HepG2 (cell line): Measurements from ENCODE around the gene MEG3. TPM values are rescaled to one million over a fixed set of nuclear protein-coding genes. Genes with fewer than 3 reads are reported as not detected.

Experiments used
- ATAC-seq: fragments of 200-7000 bp; cut with Tn5 transposase; 3 replicates; pipeline ENCODE4 v1.9.1; 2020; ENCODE audit warnings: mild to moderate bottlenecking, moderate library complexity
- BruUV-seq: library from RNA; stranded (reverse); fragments of 400-500 nt; replicated peaks from 2 replicates; lab custom pipeline; 2021; lab: Mats Ljungman, UMichigan
- CTCF ChIA-PET: fragments of 300-600 bp; formaldehyde crosslinking; extraction: SDS; loops from one replicate; lab custom pipeline; 2021; ENCODE audit warnings: low total read pairs, inconsistent platforms, low intra/inter-chr PET ratio; lab: Yijun Ruan, JAX
- POLR2A ChIA-PET: fragments of 350-600 bp; sonication (Branson Sonifier 250); formaldehyde crosslinking; loops from one replicate; lab custom pipeline; 2020; ENCODE audit warnings: antibody characterized with exemption, inconsistent platforms; lab: Yijun Ruan, JAX
- DNase-seq: peaks from one replicate; pipeline ENCODE4 v3.0.0-alpha.2; 2015; ENCODE audit warnings: low spot score
- FAIRE-seq: peaks from 3 replicates; lab custom pipeline; 2011; peaks lifted over from hg19 to GRCh38; lab: Jason Lieb, UNC
- H2AFZ ChIP-seq: one replicate; pipeline ENCODE4 v1.6.1; 2011; ENCODE audit warnings: low read length, inconsistent platforms
- H3K27ac ChIP-seq: fragments of 300-600 bp; 3 replicates; pipeline ENCODE4 v1.8.0; 2011; ENCODE audit warnings: mixed run types, mild to moderate bottlenecking, mixed read lengths, low read length, inconsistent platforms; ENCODE audit not compliant: insufficient read depth; ENCODE audit errors: extremely low read length
- H3K27me3 ChIP-seq, 2 experiments: fragments of 200-600 bp in 1 of 2; 2 replicates in 1 of 2; 3 replicates in 1 of 2; pipeline versions ENCODE4 v1.6.0 to v1.8.0; 2011; ENCODE audit warnings: low read length in 2 of 2, mild to moderate bottlenecking in 2 of 2, moderate library complexity in 2 of 2, inconsistent platforms in 1 of 2; ENCODE audit not compliant: insufficient read depth in 2 of 2, control insufficient read depth in 1 of 2
- H3K36me3 ChIP-seq, 2 experiments: fragments of 200-600 bp in 1 of 2; replicated peaks in 1 of 2; 2 replicates in 1 of 2; 3 replicates in 1 of 2; pipeline versions ENCODE4 v1.5.1 to v1.8.0; 2011; ENCODE audit warnings: low read length in 2 of 2, inconsistent platforms in 1 of 2; ENCODE audit not compliant: insufficient read depth in 2 of 2, control insufficient read depth in 1 of 2
- H3K4me1 ChIP-seq: 2 replicates; pipeline ENCODE4 v1.5.1; 2012; ENCODE audit warnings: low read length, inconsistent platforms; ENCODE audit not compliant: insufficient read depth
- H3K4me2 ChIP-seq: 2 replicates; pipeline ENCODE4 v1.6.0; 2011; ENCODE audit warnings: low read depth, low read length, inconsistent platforms
- H3K4me3 ChIP-seq, 3 experiments: fragments of 200-600 bp in 1 of 3; sonication (generic), shearing (Covaris generic) in 1 of 3; replicated peaks in 1 of 3; 2 replicates each; pipeline ENCODE4 v1.5.1; 2011 to 2016; ENCODE audit warnings: low read length in 3 of 3, inconsistent platforms in 2 of 3, low read depth in 2 of 3, mild to moderate bottlenecking in 2 of 3, control low read depth in 1 of 3, mixed read lengths in 1 of 3; ENCODE audit not compliant: insufficient read depth in 1 of 3
- H3K79me2 ChIP-seq: one replicate; pipeline ENCODE4 v1.6.1; 2011; ENCODE audit warnings: low read length, inconsistent platforms; ENCODE audit not compliant: insufficient read depth
- H3K9ac ChIP-seq: 2 replicates; pipeline ENCODE4 v1.6.0; 2011; ENCODE audit warnings: mild to moderate bottlenecking, low read depth, low read length, inconsistent platforms; ENCODE audit not compliant: insufficient read depth
- H3K9me3 ChIP-seq: 2 replicates; pipeline ENCODE4 v1.5.1; 2012; ENCODE audit warnings: mild to moderate bottlenecking, low read length
- H4K20me1 ChIP-seq: 2 replicates; pipeline ENCODE4 v1.6.0; 2011; ENCODE audit warnings: inconsistent platforms, mild to moderate bottlenecking, low read length, moderate library complexity; ENCODE audit not compliant: insufficient read depth
- FOXK2 ChIP-seq: fragments of 450-650 bp; IDR thresholded peaks from 2 replicates; pipeline ENCODE4 v1.6.1; 2016
- JARID2 ChIP-seq: sonication (generic); formaldehyde crosslinking; IDR thresholded peaks from 2 replicates; pipeline ENCODE4 v1.8.1; 2023; ENCODE audit warnings: missing genetic modification reagents, inconsistent platforms; ENCODE audit not compliant: insufficient replicate concordance
- PPARG ChIP-seq: conservative IDR thresholded peaks from 2 replicates; pipeline ENCODE4 v1.6.1; 2016; ENCODE audit warnings: missing biosample characterization, missing genetic modification reagents
- RAD51 ChIP-seq: fragments of 450-650 bp; IDR thresholded peaks from 2 replicates; pipeline ENCODE4 v1.6.1; 2016; ENCODE audit warnings: borderline replicate concordance
- SCMH1 ChIP-seq: sonication (generic); formaldehyde crosslinking; IDR thresholded peaks from 2 replicates; pipeline ENCODE4 v1.9.0; 2021; ENCODE audit warnings: missing genetic modification reagents, mild to moderate bottlenecking, borderline replicate concordance
- SOX5 ChIP-seq: IDR thresholded peaks from 2 replicates; pipeline ENCODE4 v1.6.1; 2016; ENCODE audit warnings: borderline replicate concordance
- SRSF4 ChIP-seq: fragments of 200-400 bp; formaldehyde crosslinking; IDR thresholded peaks from one replicate; pipeline ENCODE4 v1.6.1; 2018; ENCODE audit warnings: mild to moderate bottlenecking, low read depth, low read length, moderate library complexity; ENCODE audit not compliant: poor library complexity, severe bottlenecking
- ZBTB8A ChIP-seq: sonication (generic); formaldehyde crosslinking; IDR thresholded peaks from 2 replicates; pipeline ENCODE4 v1.4.0; 2020; ENCODE audit warnings: mild to moderate bottlenecking, low read depth, missing genetic modification reagents, borderline replicate concordance
- ZMYM2 ChIP-seq: sonication (generic); formaldehyde crosslinking; IDR thresholded peaks from 2 replicates; pipeline ENCODE4 v1.8.0; 2022; ENCODE audit warnings: mild to moderate bottlenecking, missing genetic modification reagents
- ZNF543 ChIP-seq: sonication (generic); formaldehyde crosslinking; IDR thresholded peaks from 2 replicates; pipeline ENCODE4 v1.4.0; 2020; ENCODE audit warnings: mild to moderate bottlenecking, missing genetic modification reagents
- ZNF547 ChIP-seq: sonication (generic); formaldehyde crosslinking; IDR thresholded peaks from 2 replicates; pipeline ENCODE4 v1.5.1; 2020; ENCODE audit warnings: mild to moderate bottlenecking, missing genetic modification reagents
- ZNF720 ChIP-seq: sonication (generic); formaldehyde crosslinking; IDR thresholded peaks from 2 replicates; pipeline ENCODE4 v1.4.0; 2020; ENCODE audit warnings: missing genetic modification reagents
- WGBS: methylation state at CpG from one replicate; pipeline ENCODE4 v1.1.6; 2017; ENCODE audit warnings: low lambda C conversion rate; 5-methylcytosine and 5-hydroxymethylcytosine counted together
- in situ Hi-C: cut with HindIII; loops from 2 replicates; pipeline ENCODE4 v1.10.0; 2017; ENCODE audit warnings: low pct_unique_long_range_greater_than_20kb; ENCODE audit not compliant: extremely low pct_ligation_motif_present
- intact Hi-C: fragments of 100-400 bp; cut with micrococcal nuclease; formaldehyde crosslinking; loops from one replicate; pipeline ENCODE4 v1.10.0; 2022; ENCODE audit not compliant: unreplicated experiment
- polyA plus RNA-seq, 8 experiments: library from polyadenylated mRNA; depleted of rRNA in 3 of 8; stranded (reverse) in 7 of 8; unstranded in 1 of 8; fragments of >200 nt; fragmentation: Illumina TruSeq in 4 of 8; extraction: Trizol in 4 of 8; gene quantifications; 2 replicates each; pipeline versions ENCODE4 v1.2.1 to v1.2.3, GENCODE V29; 2011 to 2016; ENCODE audit warnings: low read depth in 4 of 8, missing spikeins in 1 of 8, mixed read lengths in 1 of 8; ENCODE audit not compliant: insufficient read depth in 1 of 8
- total RNA-seq, 5 experiments: library from RNA; depleted of rRNA; stranded (reverse); fragments of >200 nt; fragmentation: Illumina TruSeq; extraction: Trizol; gene quantifications; 2 replicates each; pipeline ENCODE4 v1.2.3, GENCODE V29; 2016; ENCODE audit warnings: low read depth in 1 of 5
- TF ChIP-seq, protein P1 (sequence below): sonication (generic); formaldehyde crosslinking; IDR thresholded peaks from one replicate; pipeline ENCODE4 v1.5.1; 2020; ENCODE audit warnings: mild to moderate bottlenecking, missing genetic modification reagents; ENCODE audit errors: not compliant biosample characterization
- TF ChIP-seq, protein P2 (sequence below): IDR thresholded peaks from 2 replicates; pipeline ENCODE4 v1.6.1; 2016; ENCODE audit warnings: mild to moderate bottlenecking, missing biosample characterization, missing genetic modification reagents

MEG3 gene
- total and polyA plus RNA-seq, 2 of the 13 experiments (the other 11 are each of a cell fraction or from before 2014, with no cell fraction given) = 0.17 TPM; not detected in 1

DNA sequence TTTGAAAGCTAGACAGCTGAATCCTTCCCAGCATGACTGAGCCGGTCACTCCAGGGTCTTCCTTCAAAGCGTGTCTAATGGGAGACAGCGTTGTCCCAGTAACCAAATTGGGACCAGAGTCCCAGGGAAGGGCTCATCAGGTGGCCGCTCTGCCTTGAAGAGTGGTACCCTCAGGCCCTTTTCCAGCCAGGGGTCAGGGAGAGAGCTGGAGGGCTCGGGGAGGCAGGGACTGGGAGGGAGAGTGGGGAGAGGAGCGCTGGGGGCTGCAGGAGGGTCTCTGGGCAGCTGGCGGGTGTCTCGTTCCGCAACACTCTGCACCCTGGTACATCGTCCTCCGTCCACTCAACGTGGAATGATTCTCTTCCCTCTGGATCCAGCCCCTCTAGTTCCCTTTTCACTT lies 79.2 kb downstream of the MEG3 start:
- CTCF ChIA-PET = no interaction called here
- H3K9me3 ChIP-seq = no peaks in the 10 kb centered on the region
- peaks cover 41% of the 10 kb centered on the region for H3K4me1 ChIP-seq
- TF ChIP-seq ZNF720 = no peak
- TF ChIP-seq SRSF4 = no peak
- TF ChIP-seq FOXK2 = no peak
- no peak for TF ChIP-seq ZNF543 (CRISPR knock-in tag)
- no peak for TF ChIP-seq PPARG
- TF ChIP-seq, protein P1, sequence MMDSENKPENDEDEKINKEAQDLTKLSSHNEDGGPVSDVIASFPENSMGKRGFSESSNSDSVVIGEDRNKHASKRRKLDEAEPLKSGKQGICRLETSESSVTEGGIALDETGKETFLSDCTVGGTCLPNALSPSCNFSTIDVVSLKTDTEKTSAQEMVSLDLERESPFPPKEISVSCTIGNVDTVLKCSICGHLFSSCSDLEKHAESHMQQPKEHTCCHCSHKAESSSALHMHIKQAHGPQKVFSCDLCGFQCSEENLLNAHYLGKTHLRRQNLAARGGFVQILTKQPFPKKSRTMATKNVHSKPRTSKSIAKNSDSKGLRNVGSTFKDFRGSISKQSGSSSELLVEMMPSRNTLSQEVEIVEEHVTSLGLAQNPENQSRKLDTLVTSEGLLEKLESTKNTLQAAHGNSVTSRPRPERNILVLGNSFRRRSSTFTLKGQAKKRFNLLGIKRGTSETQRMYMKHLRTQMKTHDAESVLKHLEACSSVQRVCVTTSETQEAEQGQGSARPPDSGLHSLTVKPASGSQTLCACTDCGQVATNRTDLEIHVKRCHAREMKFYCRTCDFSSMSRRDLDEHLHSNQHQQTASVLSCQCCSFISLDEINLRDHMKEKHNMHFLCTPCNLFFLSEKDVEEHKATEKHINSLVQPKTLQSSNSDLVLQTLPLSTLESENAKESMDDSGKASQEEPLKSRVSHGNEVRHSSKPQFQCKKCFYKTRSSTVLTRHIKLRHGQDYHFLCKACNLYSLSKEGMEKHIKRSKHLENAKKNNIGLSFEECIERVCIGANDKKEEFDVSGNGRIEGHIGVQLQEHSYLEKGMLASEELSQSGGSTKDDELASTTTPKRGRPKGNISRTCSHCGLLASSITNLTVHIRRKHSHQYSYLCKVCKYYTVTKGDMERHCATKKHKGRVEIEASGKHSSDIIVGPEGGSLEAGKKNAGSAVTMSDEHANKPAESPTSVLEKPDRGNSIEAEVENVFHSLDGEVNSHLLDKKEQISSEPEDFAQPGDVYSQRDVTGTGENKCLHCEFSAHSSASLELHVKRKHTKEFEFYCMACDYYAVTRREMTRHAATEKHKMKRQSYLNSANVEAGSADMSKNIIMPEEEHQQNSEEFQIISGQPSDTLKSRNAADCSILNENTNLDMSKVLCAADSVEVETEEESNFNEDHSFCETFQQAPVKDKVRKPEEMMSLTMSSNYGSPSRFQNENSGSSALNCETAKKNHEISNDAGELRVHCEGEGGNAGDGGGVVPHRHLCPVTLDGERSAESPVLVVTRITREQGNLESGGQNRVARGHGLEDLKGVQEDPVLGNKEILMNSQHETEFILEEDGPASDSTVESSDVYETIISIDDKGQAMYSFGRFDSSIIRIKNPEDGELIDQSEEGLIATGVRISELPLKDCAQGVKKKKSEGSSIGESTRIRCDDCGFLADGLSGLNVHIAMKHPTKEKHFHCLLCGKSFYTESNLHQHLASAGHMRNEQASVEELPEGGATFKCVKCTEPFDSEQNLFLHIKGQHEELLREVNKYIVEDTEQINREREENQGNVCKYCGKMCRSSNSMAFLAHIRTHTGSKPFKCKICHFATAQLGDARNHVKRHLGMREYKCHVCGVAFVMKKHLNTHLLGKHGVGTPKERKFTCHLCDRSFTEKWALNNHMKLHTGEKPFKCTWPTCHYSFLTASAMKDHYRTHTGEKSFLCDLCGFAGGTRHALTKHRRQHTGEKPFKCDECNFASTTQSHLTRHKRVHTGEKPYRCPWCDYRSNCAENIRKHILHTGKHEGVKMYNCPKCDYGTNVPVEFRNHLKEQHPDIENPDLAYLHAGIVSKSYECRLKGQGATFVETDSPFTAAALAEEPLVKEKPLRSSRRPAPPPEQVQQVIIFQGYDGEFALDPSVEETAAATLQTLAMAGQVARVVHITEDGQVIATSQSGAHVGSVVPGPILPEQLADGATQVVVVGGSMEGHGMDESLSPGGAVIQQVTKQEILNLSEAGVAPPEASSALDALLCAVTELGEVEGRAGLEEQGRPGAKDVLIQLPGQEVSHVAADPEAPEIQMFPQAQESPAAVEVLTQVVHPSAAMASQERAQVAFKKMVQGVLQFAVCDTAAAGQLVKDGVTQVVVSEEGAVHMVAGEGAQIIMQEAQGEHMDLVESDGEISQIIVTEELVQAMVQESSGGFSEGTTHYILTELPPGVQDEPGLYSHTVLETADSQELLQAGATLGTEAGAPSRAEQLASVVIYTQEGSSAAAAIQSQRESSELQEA (CRISPR knock-in tag) = no peak
- TF ChIP-seq, protein P2, sequence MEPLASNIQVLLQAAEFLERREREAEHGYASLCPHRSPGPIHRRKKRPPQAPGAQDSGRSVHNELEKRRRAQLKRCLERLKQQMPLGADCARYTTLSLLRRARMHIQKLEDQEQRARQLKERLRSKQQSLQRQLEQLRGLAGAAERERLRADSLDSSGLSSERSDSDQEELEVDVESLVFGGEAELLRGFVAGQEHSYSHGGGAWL = no peak
- TF ChIP-seq ZNF547 (CRISPR knock-in tag) = no peak
- TF ChIP-seq SCMH1 = no peak
- TF ChIP-seq ZMYM2 (CRISPR knock-in tag) = no peak
- TF ChIP-seq ZBTB8A (CRISPR knock-in tag) = no peak
- TF ChIP-seq JARID2 (CRISPR knock-in tag) = no peak
- no peak for TF ChIP-seq SOX5 (CRISPR knock-in tag)
- TF ChIP-seq RAD51 = no peak
- POLR2A ChIA-PET = no interaction called here
- in situ Hi-C loops = loop anchor here (5.0 to 10.0 kb wide), 3 partner anchors 162 to 760 kb away; no protein-coding TSS in a partner anchor
- no peak overlapping the region for H3K4me2 ChIP-seq
- no peak overlapping the region for H3K27ac ChIP-seq
- H3K36me3 ChIP-seq = no peaks in the 10 kb centered on the region
- H2AFZ ChIP-seq = no peak overlapping the region
- intact Hi-C loops = no loop called here
- no peaks in the 10 kb centered on the region for H4K20me1 ChIP-seq
- FAIRE-seq (no peak), DNase-seq (no peak), ATAC-seq (no peak)
- peaks cover 0 to 58% of the 10 kb centered on the region in 2 experiments; a peak in 3 of 5 replicates for H3K27me3 ChIP-seq
- WGBS = 58% methylated on average over 10 of the region's 12 CpGs
- H3K9ac ChIP-seq = no peak overlapping the region
- H3K4me3 ChIP-seq = no peak overlapping the region
- BruUV-seq = no TSS peak
- no peaks in the 10 kb centered on the region for H3K79me2 ChIP-seq
